Mesangial cell (primary cell): ENCODE results near the gene PNPLA5. TPM values are rescaled to one million over a fixed set of nuclear protein-coding genes. Genes with fewer than 3 reads are reported as not detected.

Experiments used
- total RNA-seq: library from RNA; depleted of rRNA; stranded (reverse); fragments of >200 nt; gene quantifications from 2 replicates; pipeline ENCODE4 v1.2.3, GENCODE V29; 2015

PNPLA5 gene, protein sequence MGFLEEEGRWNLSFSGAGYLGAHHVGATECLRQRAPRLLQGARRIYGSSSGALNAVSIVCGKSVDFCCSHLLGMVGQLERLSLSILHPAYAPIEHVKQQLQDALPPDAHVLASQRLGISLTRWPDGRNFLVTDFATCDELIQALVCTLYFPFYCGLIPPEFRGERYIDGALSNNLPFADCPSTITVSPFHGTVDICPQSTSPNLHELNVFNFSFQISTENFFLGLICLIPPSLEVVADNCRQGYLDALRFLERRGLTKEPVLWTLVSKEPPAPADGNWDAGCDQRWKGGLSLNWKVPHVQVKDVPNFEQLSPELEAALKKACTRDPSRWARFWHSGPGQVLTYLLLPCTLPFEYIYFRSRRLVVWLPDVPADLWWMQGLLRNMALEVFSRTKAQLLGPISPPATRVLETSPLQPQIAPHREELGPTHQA
- not detected in 2 replicates for total RNA-seq

DNA sequence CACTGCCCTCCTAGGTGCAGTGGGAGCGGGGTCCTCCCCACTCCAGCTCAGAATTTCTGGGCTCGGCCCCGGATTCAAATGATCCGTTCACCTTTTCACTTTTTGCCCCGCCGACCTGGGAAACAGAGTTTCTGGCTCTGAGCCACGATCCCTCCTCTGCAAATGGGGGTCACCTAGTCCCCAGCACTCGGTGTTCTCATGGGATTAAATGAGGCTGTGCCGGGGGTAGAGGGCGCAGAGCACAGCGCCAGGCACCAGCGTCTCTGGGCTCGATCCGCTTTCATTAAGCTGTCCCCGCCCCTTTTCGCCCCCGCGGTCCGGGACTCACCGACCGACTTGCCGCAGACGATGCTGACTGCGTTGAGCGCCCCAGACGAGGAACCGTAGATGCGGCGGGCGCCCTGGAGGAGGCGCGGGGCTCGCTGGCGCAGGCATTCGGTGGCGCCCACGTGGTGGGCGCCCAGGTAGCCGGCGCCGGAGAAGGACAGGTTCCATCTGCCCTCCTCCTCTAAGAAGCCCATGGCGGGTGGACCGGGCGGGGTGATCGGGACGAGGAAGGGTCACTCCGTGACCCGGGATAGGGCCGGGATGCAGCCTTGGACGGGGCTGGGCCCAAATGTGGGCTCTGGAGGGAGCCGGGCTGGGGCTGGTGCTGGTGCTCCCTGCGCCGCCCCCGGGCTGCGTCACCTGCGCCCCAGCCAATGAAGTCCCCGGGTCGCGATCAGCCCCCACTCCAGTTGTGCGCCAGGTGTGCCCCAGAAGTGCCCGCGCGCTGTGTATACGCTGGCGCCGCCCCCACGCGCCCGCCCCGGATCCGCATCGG, at the start of gene PNPLA5:
Gene PNPLA5, minus strand, starts transcription at position 654 of the 823 bp plus-strand sequence. Its CDS starts 133 bp downstream, at position 521.

DNA sequence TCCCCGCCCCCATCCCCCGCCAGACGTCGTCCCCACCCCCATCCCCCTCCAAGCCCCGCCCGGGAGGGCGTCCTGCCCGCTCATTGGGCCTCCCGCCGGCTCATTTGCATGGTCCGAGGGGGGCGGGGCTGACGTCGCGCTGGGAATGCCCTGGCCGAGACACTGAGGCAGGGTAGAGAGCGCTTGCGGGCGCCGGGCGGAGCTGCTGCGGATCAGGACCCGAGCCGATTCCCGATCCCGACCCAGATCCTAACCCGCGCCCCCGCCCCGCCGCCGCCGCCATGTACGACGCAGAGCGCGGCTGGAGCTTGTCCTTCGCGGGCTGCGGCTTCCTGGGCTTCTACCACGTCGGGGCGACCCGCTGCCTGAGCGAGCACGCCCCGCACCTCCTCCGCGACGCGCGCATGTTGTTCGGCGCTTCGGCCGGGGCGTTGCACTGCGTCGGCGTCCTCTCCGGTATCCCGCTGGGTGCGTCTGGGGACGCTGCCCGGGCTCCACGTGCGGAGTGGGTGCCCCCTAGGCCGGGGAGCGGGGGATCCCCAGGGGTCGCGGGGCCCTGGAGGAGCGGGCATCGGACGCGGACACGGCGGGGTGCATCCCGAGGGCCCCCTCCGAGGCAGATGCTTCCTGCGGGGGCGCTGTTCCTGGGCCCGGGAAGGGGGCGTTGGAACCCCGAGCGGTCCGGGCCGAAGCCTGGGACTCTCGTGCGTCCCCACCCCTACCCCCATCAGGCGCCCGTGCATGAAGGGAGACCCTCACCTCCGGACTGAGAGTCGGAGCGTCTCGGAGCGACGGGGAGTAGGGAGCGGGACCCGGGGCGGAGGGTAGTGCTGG, 32.0 kb upstream of the PNPLA5 start, which contains the start of gene PNPLA3:
Gene PNPLA3, plus strand, starts transcription at position 175 of the 834 bp plus-strand sequence. Its CDS starts 107 bp downstream, at position 282.

DNA sequence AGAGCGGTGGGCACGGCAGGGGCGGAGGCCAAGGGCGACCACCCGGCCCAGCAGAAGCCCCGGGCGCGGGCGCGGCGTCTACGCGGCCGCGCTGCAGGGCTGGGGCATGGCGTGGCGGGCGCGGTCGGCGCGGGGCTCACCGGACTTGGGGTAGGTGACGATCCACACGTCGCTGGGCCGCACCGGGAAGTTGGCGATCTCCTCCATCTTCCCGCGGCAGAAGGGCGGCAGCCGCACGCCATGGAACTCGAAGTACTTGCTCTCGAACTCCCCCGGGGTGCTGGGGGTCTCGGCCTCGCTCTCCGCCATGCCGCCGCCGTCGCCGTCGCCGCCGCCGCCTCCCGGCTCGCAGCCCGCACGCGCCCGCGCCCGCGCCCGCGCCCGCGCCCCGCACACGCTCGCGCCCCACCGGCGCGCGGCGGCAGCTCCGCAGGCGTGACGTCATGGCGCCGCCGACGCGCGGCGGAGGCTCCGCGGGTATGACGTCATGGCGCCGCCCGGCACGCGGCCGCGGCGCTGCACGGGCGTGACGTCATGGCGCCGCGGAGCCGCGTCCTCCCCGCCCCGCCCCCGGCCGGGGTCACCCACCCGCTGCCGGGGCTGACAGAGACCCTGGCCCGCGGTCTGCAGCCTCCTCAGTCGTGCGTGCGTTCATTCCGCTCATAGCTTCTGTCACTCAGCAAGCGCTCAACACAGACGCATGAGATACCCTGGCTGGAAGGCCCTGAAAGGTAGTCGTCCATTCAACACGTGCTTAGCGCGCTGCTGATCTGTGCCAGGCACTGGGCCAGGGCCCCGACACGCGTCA, 29.5 kb downstream of the PNPLA5 start, which contains the start of gene SULT4A1:
Gene SULT4A1, minus strand, starts transcription at position 440 of the 808 bp plus-strand sequence. Its CDS starts 131 bp downstream, at position 309.

Other genes starting within 250 kb of the PNPLA5 start
- gene EFCAB6, start 79.7 kb downstream of the PNPLA5 start, total RNA-seq = 0.25 and 0.65 TPM in 2 replicates
- gene SULT4A1, start 29.5 kb downstream of the PNPLA5 start, total RNA-seq = 0.51 and 0.65 TPM in 2 replicates
- gene PNPLA3, start 31.8 kb upstream of the PNPLA5 start, total RNA-seq = 5.7 and 6.4 TPM in 2 replicates
- 32.8 and 38.5 TPM in 2 replicates for gene SAMM50, start 63.4 kb upstream of the PNPLA5 start, total RNA-seq
- 67.3 and 86.0 TPM in 2 replicates for gene PARVB, start 132.3 kb upstream of the PNPLA5 start, total RNA-seq